ENCODE measurements around the gene RASA2. TPM values are rescaled to one million over a fixed set of nuclear protein-coding genes. Genes with fewer than 3 reads are reported as not detected.
A peak's percentile ranks its signal among the peaks of the same experiment; 100 is the strongest.

Gene RASA2
- total RNA-seq, 3 donors from 2014 or later, result 15.5 to 22.5 (median 21.7) TPM

- Histone ChIP-seq H3K9me3 (no peaks in the 10 kb centered on the region), H3K36me3 (ENCODE audit: low read depth) (no peaks in the 10 kb centered on the region), H3K4me1 (ENCODE audit: low read depth) (peaks cover 9% of the 10 kb centered on the region), H3K4me3 (no peak overlapping the region)
- intact Hi-C loops (cut with DNase I, micrococcal nuclease), result no loop called here
- no peak for ATAC-seq
- no peak for TF ChIP-seq CTCF (IDR thresholded peaks at IDR 0.05)
- no peak for DNase-seq
Measured at GRCh38 chr3:141482245-141482922, 4.4 kb upstream of the RASA2 start.

GRCh38 chr3:141484701-141485287 is 2.0 kb upstream of the RASA2 start:
- H3K9me3 ChIP-seq, result no peaks in the 10 kb centered on the region
- H3K4me3 ChIP-seq, result no peak overlapping the region
- no peak for DNase-seq
- no peaks in the 10 kb centered on the region for H3K36me3 ChIP-seq (ENCODE audit: low read depth)
- H3K4me1 ChIP-seq (ENCODE audit: low read depth), result peaks cover 17% of the 10 kb centered on the region
- no peak for ATAC-seq
- no peak for TF ChIP-seq CTCF (IDR thresholded peaks at IDR 0.05)
- intact Hi-C loops (cut with DNase I, micrococcal nuclease), result no loop called here

GRCh38 chr3:141485641-141486495 is 959 bp upstream of the RASA2 start:
- H3K4me3 ChIP-seq, result no peak overlapping the region
- ATAC-seq, result peak; percentile 65
- H3K9me3 ChIP-seq, result no peaks in the 10 kb centered on the region
- H3K36me3 ChIP-seq (ENCODE audit: low read depth), result no peaks in the 10 kb centered on the region
- peak in 2 of 3 donors; percentile 59 to 60 for DNase-seq
- peaks cover 20% of the 10 kb centered on the region for H3K4me1 ChIP-seq (ENCODE audit: low read depth)
- intact Hi-C loops (cut with DNase I, micrococcal nuclease), result no loop called here
- no peak for TF ChIP-seq CTCF (IDR thresholded peaks at IDR 0.05)

- ATAC-seq (no peak), DNase-seq (no peak)
- H3K4me3 ChIP-seq, result no peak overlapping the region
- intact Hi-C loops (cut with DNase I, micrococcal nuclease), result no loop called here
- H3K4me1 ChIP-seq (ENCODE audit: low read depth), result peaks cover 20% of the 10 kb centered on the region
- H3K36me3 ChIP-seq (ENCODE audit: low read depth), result no peaks in the 10 kb centered on the region
- H3K9me3 ChIP-seq, result no peaks in the 10 kb centered on the region
- TF ChIP-seq CTCF (IDR thresholded peaks at IDR 0.05), result no peak
Measured at GRCh38 chr3:141486496-141486745, 406 bp upstream of the RASA2 start.

- H3K36me3 ChIP-seq (ENCODE audit: low read depth), result no peaks in the 10 kb centered on the region
- no peak for TF ChIP-seq CTCF (IDR thresholded peaks at IDR 0.05)
- intact Hi-C loops (cut with DNase I, micrococcal nuclease), result no loop called here
- ATAC-seq (peak; percentile 81), DNase-seq (peak; percentile 87 to 96 (median 89))
- H3K9me3 ChIP-seq, result no peaks in the 10 kb centered on the region
- H3K4me3 ChIP-seq, result peak overlapping the region; percentile 68
- peaks cover 20% of the 10 kb centered on the region for H3K4me1 ChIP-seq (ENCODE audit: low read depth)
Measured at GRCh38 chr3:141487521-141488252, 860 bp downstream of the RASA2 start.

All from mucosa of descending colon (tissue), 3 donors.